GM19395 (cell line): ENCODE data around the gene SSX1.
"Not testable (repeated sequence)": the region's sequence is repeated elsewhere in the genome, so short reads cannot be mapped to it uniquely, and the experiment has no call there.

Experiments
- ATAC-seq: cut with Tn5 transposase; IDR thresholded peaks from one replicate; pipeline ENCODE4 v1.9.1; 2021; ENCODE audit warnings: mild to moderate bottlenecking, moderate library complexity; ENCODE audit not compliant: unreplicated experiment

Gene SSX1

GRCh38 chrX:48255062-48255796 lies at the start of gene SSX1:
Gene SSX1 (plus strand): TSS chrX:48255392. CDS start chrX:48257242, 1,850 bp downstream.
- not testable (repeated sequence) for ATAC-seq

GRCh38 chrX:48214341-48214740 lies 40.9 kb upstream of the SSX1 start:
- ATAC-seq = not testable (repeated sequence)

GRCh38 chrX:48224196-48224595 lies 31.0 kb upstream of the SSX1 start:
- ATAC-seq = not testable (repeated sequence)

GRCh38 chrX:48252945-48253344 lies 2.2 kb upstream of the SSX1 start:
- not testable (repeated sequence) for ATAC-seq

- not testable (repeated sequence) for ATAC-seq
Observed at GRCh38 chrX:48274365-48274764, 19.2 kb downstream of the SSX1 start.

GRCh38 chrX:48278958-48279357 lies 23.8 kb downstream of the SSX1 start:
- ATAC-seq = no peak

GRCh38 chrX:48280729-48281128 lies 25.5 kb downstream of the SSX1 start:
- not testable (repeated sequence) for ATAC-seq

GRCh38 chrX:48306175-48306574 lies 51.0 kb downstream of the SSX1 start:
- no peak for ATAC-seq

GRCh38 chrX:48313996-48314395 lies 58.8 kb downstream of the SSX1 start:
- ATAC-seq = not testable (repeated sequence)
